NOMO-1 treated with DMSO at 0.1 percent for 48 hours (cell line): ENCODE results near the gene SLC1A6.
"Not testable (repeated sequence)": the region's sequence is repeated elsewhere in the genome, so short reads cannot be mapped to it uniquely, and the experiment has no call there.

Experiments used
- DNase-seq: peaks from one replicate; lab custom pipeline; 2025; ENCODE audit not compliant: unreplicated experiment; lab: John Stamatoyannopoulos, UW

SLC1A6 gene

DNA sequence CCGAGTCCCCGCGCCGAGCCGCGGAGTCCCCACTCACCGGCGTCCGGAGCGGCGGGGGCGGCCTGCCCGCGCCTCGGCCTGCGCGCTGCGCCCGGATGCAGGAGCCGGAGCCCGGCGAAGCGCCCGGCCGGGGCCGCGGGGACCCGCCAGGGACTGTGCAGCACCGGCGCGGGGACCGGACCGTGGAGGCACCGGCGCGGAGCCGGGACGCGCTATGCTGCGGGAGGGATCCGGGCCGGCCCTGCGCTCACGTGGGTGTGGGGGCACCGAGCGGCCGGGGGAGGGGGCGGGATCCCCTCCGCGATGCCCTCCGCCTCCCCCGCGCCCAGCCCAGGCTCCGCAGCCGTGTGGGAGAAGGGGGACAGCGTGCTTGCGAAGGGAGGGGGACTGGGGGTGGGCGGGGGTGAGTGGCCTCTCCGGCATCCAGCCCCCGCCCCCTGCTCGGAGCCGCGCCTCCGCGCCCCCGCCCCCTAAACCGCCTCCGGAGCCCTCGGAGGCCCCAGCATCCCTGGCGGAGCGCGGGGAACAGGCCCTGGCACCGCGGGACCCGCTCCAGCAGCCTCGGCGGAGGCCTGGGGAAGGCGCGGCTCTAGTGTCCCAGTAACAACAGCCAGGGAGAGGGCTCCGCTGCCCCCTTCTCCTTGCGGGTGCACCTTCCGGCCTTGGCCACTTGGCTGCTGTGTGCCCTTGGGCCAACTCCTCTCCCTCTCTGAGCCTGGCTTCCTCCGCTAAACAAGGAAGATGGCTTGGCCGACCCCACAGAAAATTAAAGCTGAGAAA lies at the start of gene SLC1A6:
TSS of gene SLC1A6 (minus strand) at position 389 of the 780 bp plus-strand sequence. CDS start 6,954 bp downstream, outside the sequence.
- no peak for DNase-seq

DNA sequence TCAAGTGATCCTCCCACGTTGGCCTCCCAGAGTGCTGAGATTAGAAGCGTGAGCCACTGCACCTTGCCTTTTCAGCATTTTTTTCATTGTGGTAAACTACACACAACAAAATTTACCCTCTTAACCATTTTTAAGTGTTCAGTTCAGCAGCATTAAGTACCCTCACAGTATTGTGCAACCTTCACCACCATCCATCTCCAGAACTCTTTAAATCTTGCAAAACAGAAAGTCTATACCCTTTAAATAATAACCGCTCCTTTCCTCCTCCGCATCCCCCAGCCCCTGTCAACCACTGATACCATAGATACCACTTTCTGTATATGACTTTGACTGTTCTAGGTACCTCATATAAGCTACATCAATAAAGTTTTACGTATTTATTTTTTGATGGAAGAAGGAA lies 48.8 kb upstream of the SLC1A6 start:
- DNase-seq, result peak; percentile 9

DNA sequence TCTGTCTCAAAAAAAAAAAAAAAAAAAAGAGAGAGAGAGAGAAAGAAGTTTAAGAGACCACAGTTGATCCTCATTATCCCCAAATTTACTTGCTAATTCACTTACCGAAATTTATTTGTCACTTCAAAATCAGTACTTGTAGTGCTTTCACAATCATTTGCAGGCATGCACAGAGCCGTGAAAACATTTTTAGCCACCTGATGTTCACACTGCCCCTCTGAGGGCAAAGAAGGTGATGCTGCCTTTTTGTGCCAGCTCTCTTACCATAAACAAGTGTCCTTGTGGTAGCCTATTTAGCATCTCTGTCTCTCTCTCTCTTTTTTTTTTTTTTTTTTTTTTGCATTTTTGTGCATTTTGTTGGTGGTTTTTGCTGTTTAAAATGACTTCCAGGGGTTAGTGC lies 45.6 kb upstream of the SLC1A6 start:
- DNase-seq, result peak; percentile 7

DNA sequence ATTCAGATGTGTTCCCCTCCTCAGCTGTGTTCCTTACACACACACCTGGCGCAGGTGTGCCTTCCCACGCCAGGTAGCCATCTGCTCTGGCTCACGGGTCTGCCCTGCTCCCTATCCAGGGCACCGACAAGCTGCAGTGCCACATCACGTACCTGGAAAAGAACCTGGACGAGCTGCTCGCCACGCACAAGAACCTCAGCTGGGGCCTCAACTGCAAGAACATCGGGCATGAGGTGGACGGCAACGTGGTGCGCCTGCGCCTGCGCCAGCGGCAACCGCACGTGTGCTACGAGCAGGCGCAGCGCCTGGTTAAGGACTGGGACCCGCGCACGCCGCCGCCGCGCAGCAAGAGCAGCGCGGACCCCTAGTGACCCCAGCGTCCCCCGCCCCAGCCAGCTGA lies 43.1 kb upstream of the SLC1A6 start:
- no peak for DNase-seq

DNA sequence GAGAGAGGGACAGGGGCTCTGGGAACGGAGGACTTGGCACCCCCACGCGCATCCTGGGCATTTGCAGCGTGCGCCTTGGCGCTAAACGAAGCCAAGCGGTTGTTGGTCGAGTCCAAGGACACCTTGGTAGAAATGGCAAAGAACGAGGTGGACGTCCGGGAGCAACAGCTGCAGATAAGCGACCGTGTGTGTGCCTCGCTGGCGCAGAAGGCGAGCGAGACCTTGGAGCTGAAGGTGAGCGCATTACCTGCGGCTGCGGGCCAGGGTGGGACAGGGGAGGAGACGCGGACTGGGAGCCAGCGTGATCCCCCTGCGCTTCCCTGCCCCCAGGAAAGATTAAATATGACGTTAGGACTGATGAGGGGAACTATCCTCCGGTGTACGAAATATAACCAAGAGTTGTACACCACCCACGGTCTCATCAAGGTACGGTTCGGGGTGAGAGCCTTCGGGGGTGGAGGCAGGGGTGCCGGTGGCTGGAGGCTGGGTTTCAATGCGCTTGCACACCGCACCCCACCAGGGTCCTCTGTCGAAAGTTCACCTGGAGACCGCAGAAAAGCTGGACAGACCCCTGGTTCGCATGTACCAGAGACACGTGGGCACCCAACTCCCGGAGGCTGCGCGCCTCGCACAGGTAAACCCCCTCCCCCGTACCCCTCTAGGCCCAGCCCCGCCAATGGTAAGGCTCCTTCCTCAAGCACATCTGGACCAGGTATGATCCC lies 41.8 kb upstream of the SLC1A6 start:
- no peak for DNase-seq

DNA sequence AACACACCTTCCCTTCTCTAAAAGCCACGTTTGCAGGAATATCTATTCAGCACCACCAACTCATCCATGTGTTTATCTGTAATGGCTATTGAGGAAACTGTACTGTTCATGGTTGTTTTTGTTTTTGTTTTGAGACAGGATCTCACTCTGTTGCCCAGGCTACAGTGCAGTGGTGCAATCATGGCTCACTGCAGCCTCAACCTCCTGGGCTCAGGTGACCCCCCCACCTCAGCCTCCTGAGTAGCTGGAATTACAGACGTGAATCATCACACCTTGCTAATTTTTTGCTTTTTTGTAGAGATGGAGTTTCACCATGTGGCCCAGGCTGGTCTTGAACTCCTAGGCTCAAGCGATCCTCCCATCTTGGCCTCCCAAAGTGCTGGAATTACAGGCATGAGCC lies 39.2 kb upstream of the SLC1A6 start:
- DNase-seq, result not testable (repeated sequence)

DNA sequence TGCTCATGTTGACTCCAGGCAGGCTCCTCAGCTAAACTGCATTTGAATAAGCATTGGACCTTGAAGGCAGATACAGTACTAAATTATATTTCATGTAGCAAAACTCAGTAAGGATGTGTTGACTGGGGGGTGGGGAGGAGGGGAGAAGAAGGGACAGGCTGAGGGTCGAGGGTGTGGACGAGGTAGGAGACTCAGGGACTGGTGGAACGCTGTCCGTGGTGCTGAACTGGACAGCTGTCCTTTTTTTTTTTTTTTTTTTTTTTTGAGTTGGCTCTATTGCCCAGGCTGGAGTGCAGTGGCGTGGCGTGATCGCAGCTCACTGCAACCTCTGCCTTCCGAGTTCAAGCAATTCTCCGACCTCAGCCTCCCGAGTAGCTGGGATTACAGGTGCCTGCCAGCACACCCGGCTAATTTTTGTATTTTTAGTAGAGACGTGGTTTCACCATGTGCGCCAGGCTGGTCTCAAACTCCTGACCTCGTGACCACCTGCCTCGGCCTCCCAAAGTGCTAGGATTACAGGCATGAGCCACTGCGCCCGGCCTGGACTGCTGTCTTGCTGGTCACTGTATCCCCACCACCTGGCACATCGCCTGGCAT lies 36.4 kb upstream of the SLC1A6 start:
- no peak for DNase-seq

DNA sequence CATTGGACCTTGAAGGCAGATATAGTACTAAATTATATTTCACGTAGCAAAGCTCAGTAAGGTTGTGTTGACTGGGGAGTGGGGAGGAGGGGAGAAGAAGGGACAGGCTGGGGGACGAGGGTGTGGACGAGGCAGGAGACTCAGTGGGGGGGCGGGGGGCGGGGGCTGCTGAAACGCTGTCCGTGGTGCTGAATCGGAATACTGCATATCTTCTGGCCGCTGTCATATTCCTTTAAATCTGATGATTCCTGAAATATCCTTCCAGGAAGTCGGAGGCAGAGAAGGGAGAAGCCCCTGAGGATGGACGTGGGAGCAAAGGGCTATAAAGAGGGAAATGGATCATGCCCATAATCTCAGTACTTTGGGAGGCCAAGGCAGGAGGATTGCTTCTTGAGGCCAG lies 34.9 kb upstream of the SLC1A6 start:
- no peak for DNase-seq

DNA sequence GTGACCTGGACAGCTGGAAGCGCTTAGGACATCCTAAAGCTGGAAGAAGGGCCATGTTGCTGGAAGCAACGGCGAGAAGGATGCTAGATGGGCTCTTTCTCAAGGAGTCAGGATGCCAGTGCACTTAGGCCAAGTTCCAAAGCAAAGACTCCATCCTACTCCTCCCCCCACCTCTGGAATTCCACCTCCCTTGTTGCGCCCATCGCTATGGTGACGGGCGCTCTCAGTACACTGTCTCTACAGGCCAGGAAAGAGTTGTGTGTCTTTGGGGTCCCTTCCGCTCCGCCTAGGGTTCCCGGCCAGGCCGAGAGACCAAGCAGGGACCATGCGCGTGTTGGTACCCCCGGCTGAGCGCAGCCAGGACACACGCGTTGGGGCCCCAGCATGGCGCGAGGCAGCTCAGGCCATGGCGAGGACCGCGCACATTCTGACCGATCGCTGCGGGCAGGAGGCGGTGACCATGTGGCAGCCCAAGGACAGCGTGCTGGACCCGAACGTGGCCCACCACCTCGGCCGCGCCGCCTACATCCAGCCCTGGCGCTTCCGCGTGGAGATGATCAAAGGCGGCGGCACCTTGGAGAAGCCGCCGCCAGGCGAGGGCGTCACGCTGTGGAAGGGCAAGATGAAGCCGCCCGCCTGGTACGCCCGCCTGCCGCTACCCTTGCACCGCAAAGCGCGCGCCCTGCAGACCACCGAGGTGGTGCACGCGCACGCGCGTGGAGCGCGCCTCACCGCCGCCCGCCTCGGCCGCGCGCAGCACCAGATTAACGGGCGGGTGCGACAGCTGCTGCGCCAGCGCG lies 31.0 kb upstream of the SLC1A6 start:
- DNase-seq, result no peak

DNA sequence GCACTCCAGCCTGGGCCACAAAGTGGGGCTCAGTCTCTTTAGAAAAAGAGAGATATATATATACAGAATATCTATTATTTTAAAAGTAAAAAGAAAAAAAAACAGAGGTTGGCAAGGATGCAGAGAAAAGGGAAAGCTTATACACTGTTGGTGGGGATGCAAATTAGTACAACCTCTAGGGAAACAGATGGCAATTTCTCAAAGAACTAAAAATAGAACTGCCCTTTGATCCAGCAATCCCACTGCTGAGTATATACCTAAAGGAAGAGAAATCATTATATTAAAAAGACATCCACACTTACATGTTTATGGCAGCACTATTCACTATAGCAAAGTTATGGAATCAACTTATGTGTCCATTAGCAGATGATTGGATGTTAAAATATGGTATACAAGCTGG lies 28.6 kb upstream of the SLC1A6 start:
- DNase-seq, result no peak

DNA sequence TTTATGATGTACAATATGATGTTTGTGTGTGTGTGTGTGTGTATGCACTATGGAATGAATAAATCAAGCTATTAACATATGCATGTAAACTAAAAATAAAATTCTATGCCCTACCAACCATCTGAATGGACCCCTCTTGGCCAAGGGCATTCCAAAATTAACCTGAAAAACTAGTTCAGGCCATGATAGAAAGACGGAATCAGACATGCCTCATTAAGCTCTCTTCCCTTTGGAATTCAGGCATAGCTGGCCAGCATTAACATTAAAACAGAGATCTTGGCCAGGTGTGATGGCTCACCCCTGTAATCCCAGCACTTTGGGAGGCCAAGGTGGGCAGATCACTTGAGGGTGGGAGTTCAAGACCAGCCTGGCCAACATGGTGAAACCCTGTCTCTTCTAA lies 18.3 kb upstream of the SLC1A6 start:
- DNase-seq, result no peak

DNA sequence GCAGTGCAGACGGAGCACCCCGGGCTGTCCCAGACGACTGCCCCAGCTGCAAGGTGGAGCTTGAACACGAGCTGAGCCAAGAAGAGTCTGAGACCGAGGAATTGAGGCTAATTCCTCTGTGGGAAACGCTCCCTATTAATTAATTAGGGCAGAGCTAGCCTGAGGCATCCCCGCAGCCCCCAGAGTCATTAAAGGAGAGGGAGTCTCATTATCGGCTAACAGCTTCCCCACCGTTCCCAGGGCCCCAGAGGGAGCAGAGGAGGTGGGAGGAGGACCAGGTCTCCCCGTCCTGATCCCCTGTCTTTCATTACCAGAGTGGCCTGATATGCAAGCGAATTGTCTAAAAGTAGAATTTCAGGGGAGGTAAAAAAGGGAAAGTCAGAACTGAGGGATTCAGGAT lies 13.1 kb upstream of the SLC1A6 start:
- no peak for DNase-seq

DNA sequence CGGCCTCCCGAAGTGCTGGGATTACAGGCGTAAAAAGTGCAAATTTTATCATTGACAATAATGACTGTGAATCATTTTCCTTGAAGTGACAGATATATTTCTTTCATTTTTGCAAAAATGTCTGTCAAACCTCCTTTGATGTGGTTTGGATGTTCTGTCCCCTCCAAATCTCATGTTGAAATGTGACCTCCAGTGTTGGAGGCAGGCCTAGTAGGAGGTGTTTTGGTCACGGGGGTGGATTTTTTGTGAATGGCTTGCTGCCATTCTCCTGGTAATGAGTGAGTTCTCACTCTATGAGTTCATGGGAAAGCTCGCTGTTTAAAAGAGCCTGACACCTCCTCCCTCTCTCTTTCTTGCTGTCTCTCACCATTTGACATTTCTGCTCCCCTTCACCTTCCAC lies 5.5 kb upstream of the SLC1A6 start:
- no peak for DNase-seq

DNA sequence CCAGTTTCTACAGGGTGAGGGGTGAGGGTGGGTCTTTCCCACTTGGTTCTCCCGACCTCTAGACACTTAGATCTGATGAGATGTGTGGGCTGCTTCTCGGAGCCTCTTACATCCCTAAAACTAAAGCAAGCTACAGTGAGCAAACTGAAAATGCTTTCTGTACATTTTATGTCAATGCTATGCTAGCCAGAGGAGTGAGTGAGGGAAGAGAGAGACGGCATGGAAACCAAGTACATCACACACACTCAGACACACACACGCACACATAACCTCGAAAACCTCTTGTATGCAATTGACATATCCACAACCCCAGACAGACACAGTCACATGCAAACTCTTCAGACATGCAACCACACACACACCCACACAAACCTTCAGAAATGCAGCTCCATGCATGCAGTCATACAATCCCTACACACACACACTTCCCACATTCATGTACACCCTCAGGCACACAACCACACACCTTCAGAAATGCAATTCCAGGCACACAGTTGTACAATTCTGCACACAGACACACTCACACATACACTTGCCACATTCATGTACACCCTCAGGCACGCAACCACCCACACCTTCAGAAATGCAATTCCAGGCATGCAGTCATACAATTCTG lies 1.4 kb downstream of the SLC1A6 start:
- DNase-seq, result no peak

DNA sequence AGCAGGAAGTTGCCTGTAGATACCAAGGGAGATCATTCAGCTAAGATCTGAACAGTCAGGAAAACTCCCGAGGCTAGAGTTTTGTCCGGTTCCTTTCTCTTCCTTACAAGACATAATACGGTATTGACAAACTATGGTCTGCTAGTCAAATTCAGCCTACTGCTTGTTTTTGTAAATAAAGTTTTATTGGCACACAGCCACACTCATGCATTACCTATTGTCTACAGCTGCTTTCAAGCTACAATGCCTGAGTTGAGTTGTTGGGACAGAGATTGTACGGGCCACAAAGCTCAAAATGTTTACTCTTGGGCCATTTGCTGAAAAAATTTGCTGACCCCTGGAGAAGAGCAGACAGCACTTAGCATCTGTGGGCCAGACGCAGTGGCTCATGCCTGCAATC lies 2.5 kb downstream of the SLC1A6 start:
- DNase-seq, result no peak

DNA sequence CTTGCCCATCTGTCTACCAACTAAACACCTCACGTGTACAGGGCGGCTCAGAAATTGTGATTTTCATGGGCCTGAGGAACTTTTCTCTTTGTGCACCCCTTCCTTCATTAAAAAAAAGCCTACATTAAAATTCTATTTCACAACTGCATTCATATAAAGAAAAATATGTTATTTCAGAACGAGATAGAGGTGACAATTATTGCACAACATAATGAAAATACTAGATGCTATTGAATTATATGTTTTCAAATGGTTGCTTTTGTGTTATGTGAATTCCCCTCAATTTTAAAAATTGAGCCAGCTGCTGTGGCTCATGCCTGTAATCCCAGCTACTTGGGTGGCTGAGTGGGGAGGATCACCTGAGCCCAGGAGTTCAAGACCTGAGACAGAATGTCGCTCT lies 5.2 kb downstream of the SLC1A6 start:
- DNase-seq, result no peak

DNA sequence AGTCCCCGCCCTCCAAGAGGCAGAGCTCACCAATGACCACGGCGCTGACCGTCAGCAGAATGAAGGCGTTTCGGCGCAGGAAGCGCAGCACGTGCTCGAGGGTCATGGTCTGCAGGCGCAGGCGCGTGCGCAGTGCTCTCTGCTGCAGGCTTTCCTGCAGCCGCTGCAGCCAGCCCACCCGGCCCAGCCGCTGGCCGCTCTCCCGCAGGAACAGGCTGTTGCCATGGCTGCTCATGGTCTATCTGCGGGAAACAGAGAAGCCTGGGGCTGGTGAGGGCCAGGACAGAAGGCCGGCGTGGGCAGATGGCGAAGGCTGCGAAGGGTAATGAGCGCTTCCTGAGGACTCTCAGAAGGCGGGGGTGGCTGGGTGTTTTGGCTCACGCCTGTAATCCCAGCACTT lies 7.0 kb downstream of the SLC1A6 start:
- DNase-seq, result no peak

DNA sequence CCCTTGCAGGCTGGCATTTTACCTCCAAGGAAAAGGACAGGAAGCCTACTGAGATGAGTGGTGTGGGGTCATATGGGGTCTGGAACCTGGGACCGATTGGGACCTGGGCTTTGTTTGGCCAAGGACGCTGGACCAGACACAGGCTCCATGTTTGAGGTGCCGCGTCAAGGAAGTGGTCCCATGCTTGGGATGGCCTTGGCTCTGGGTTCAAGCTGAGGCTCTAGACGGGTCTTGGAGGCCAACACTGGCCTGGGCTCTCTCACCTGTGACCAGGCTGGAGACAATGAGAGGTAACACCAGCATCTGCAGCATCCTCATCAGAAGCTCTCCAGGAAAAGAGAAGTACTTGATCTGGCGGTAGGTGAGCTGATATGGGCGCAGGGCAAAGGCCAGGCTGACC lies 8.2 kb downstream of the SLC1A6 start:
- DNase-seq, result no peak

DNA sequence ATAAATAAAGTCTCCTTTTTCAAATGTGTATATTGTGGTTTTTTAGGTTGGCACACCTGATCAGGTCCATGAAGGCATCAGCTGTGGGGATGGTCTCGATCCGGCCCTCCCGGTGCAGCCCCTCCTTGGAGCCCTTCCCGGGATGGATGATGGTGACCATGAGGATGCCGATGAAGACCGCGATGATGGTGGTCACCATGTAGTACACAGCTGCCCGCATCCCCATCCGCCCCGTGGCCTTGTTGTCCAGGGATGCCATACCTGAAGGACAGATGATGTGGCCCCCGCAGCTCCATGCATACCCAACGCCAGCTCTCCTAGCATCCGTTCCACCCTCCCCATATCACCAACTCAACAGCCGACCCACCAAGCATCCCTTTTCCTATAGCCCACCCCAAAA lies 11.4 kb downstream of the SLC1A6 start:
- DNase-seq, result no peak

DNA sequence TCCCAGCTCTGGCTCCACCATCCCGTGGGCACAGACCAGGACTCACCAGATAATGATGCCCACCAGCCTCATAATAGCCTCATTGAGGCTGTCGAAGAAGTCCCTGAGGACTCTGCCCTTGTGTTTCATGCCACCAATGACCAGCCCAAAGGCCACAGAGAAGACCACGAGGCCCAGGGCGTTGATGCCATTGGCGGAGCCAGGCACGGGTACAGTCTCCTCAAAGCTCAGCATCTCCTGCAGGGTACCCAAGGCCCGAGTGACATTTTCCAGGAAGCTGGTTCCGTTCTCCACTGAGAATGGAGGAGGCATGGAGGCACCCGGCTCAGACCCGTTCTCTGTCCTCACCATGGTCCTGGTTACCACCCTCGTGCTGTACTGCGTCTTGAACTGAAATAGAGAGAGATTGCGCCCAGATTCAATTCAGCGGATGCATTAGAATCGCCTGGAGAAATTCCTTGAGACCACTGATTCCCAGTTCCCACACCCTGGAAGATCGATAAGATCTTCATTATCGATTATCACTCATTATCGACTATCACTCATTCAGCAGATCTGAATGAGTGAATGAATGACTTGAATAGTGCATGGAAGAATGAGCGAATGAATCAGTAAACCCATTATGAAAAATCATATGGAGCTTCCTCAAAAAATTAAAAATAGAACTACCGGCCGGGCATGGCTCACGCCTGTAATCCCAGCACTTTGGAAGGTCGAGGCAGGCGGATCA lies 17.5 kb downstream of the SLC1A6 start:
- DNase-seq, result no peak
